K562 (cell line): ENCODE results near the gene LTBP2. TPM values are rescaled to one million over a fixed set of nuclear protein-coding genes. Genes with fewer than 3 reads are reported as not detected.

Experiments used
- BHLHE40 ChIP-seq: IDR thresholded peaks from 2 replicates; pipeline ENCODE4 v1.6.1; 2011; ENCODE audit warnings: low read length, improper control_type of control experiment
- EP300 ChIP-seq: IDR thresholded peaks from 2 replicates; pipeline ENCODE4 v1.6.1; 2012; ENCODE audit warnings: low read length, improper control_type of control experiment
- FOXA1 ChIP-seq: fragments of 450-650 bp; IDR thresholded peaks from 2 replicates; pipeline ENCODE4 v1.6.1; 2016; ENCODE audit warnings: mild to moderate bottlenecking, borderline replicate concordance
- JUN ChIP-seq, 2 experiments: sonication (generic) in 1 of 2; formaldehyde crosslinking in 1 of 2; IDR thresholded peaks; 2 replicates each; pipeline versions ENCODE4 v1.6.1 to v1.8.0; 2012 to 2022; ENCODE audit warnings: borderline replicate concordance in 2 of 2, mild to moderate bottlenecking in 2 of 2, improper control_type of control experiment in 1 of 2, low read depth in 1 of 2, low read length in 1 of 2, missing genetic modification reagents in 1 of 2
- NFIC ChIP-seq: fragments of 450-650 bp; IDR thresholded peaks from 2 replicates; pipeline ENCODE4 v1.6.1; 2017; ENCODE audit warnings: mild to moderate bottlenecking, inconsistent platforms
- RBM25 ChIP-seq: fragments of 200-400 bp; formaldehyde crosslinking; IDR thresholded peaks from 2 replicates; pipeline ENCODE4 v1.6.1; 2018; ENCODE audit warnings: low read length, low read depth, moderate library complexity; ENCODE audit not compliant: severe bottlenecking
- ZBTB7A ChIP-seq: IDR thresholded peaks from 2 replicates; pipeline ENCODE4 v1.6.1; 2011; ENCODE audit warnings: low read depth, mild to moderate bottlenecking, low read length, moderate library complexity, borderline replicate concordance; ENCODE audit not compliant: control insufficient read depth
- ZKSCAN8 ChIP-seq: fragments of 200-800 bp; sonication (Bioruptor generic); IDR thresholded peaks from 2 replicates; pipeline ENCODE4 v1.6.1; 2016; ENCODE audit warnings: missing genetic modification characterization, missing compliant biosample characterization
- ZNF121 ChIP-seq: sonication (generic); formaldehyde crosslinking; conservative IDR thresholded peaks from 2 replicates; pipeline ENCODE4 v1.8.0; 2022; ENCODE audit warnings: missing genetic modification reagents
- polyA plus RNA-seq, 8 experiments: library from polyadenylated mRNA; depleted of rRNA in 4 of 8; stranded (reverse) in 5 of 8; unstranded in 3 of 8; fragments of >200 nt; fragmentation: Nextera tagmentation in 2 of 8; fragmentation: Illumina TruSeq in 1 of 8; extraction: Ambion mirVana in 2 of 8; extraction: Trizol in 1 of 8; gene quantifications; 2 replicates each; pipeline versions ENCODE4 v1.2.1 to v1.2.3, GENCODE V29; 2011 to 2014; ENCODE audit warnings: inconsistent platforms in 1 of 8, missing spikeins in 1 of 8
- total RNA-seq, 7 experiments: library from RNA; depleted of rRNA in 6 of 7; stranded (reverse); fragments of >200 nt in 6 of 7; fragmentation: Illumina TruSeq in 2 of 7; extraction: Trizol in 2 of 7; gene quantifications; 2 replicates each; pipeline versions ENCODE4 v1.2.1 to v1.2.3, GENCODE V29; 2011 to 2021; ENCODE audit warnings: low replicate concordance in 1 of 7
- TF ChIP-seq, protein P1 (sequence below): sonication (generic); formaldehyde crosslinking; IDR thresholded peaks from 2 replicates; pipeline ENCODE4 v1.8.0; 2023; ENCODE audit warnings: missing genetic modification reagents, mild to moderate bottlenecking, borderline replicate concordance

Gene LTBP2
- total and polyA plus RNA-seq, 9 of the 15 experiments (the other 6 are each of a cell fraction or from before 2014, with no cell fraction given), result under 0.01 to 0.18 (median 0.03) TPM; not detected in 3

DNA sequence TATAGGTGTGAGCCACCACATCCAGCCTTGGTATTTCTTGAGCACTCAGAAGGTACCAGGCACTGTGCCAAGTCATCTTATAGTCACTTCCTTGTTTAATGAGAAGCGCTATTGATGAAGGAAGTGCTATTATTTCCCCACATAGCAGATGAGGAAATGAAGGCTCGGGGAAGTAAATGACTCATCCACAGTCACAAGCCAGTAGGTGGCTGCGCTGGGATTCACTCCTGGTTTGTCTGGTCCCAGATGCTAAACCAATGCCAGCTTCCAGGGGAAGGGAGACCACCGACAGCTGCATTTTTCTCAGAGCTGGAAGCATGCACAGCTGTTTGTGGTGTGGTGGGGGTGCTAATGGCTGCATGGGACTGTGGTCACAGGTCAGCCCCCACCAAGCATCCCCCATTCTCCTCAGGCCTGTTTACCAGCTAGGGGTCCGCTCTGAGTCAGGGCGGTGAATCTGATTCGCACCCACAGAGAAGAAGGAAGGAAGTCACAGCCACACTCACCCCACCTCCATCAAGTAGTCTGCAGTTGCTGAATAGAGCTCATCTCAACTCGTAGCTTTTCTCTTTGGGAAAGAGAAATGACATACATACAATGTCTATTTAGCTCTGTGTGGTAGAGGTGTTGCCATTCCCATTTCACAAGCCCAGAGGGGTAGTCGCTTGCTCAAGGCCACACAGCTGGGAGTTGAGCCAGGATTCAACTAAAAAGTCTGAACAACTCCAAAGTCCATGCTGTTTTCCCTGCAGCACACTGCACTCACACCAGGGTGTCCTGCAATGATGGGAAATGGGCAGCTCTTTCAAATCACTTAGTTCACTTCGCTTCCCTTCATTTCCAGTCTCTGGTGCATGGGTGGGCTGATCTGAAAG lies 6.3 kb upstream of the LTBP2 start (continued):
- TF ChIP-seq NFIC (peak; percentile 53; the same call in 1 of the 2 replicates), BHLHE40 (no peak), JUN (IDR thresholded peaks at IDR 0.05; ENCODE audit: borderline replicate concordance, low read depth, low read length) (0 out of 2 replicates have a peak, but pooled peaks have one; percentile 25), JUN (CRISPR knock-in tag; IDR thresholded peaks at IDR 0.05; ENCODE audit: borderline replicate concordance) (no peak), EP300 (no peak), ZBTB7A (no peak), FOXA1 (no peak), RBM25 (no peak), ZKSCAN8 (no peak), ZNF121 (CRISPR knock-in tag) (no peak)
- TF ChIP-seq, protein P1, sequence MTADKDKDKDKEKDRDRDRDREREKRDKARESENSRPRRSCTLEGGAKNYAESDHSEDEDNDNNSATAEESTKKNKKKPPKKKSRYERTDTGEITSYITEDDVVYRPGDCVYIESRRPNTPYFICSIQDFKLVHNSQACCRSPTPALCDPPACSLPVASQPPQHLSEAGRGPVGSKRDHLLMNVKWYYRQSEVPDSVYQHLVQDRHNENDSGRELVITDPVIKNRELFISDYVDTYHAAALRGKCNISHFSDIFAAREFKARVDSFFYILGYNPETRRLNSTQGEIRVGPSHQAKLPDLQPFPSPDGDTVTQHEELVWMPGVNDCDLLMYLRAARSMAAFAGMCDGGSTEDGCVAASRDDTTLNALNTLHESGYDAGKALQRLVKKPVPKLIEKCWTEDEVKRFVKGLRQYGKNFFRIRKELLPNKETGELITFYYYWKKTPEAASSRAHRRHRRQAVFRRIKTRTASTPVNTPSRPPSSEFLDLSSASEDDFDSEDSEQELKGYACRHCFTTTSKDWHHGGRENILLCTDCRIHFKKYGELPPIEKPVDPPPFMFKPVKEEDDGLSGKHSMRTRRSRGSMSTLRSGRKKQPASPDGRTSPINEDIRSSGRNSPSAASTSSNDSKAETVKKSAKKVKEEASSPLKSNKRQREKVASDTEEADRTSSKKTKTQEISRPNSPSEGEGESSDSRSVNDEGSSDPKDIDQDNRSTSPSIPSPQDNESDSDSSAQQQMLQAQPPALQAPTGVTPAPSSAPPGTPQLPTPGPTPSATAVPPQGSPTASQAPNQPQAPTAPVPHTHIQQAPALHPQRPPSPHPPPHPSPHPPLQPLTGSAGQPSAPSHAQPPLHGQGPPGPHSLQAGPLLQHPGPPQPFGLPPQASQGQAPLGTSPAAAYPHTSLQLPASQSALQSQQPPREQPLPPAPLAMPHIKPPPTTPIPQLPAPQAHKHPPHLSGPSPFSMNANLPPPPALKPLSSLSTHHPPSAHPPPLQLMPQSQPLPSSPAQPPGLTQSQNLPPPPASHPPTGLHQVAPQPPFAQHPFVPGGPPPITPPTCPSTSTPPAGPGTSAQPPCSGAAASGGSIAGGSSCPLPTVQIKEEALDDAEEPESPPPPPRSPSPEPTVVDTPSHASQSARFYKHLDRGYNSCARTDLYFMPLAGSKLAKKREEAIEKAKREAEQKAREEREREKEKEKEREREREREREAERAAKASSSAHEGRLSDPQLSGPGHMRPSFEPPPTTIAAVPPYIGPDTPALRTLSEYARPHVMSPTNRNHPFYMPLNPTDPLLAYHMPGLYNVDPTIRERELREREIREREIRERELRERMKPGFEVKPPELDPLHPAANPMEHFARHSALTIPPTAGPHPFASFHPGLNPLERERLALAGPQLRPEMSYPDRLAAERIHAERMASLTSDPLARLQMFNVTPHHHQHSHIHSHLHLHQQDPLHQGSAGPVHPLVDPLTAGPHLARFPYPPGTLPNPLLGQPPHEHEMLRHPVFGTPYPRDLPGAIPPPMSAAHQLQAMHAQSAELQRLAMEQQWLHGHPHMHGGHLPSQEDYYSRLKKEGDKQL (CRISPR knock-in tag), result no peak
